ENCODE measurements around the gene TARBP1. TPM values are rescaled to one million over a fixed set of nuclear protein-coding genes. Genes with fewer than 3 reads are reported as not detected.

The TARBP1 gene
- total and polyA plus RNA-seq, 2 of the 13 experiments (the other 11 are each of a cell fraction or from before 2014, with no cell fraction given), result 37.7 to 67.0 TPM

DNA sequence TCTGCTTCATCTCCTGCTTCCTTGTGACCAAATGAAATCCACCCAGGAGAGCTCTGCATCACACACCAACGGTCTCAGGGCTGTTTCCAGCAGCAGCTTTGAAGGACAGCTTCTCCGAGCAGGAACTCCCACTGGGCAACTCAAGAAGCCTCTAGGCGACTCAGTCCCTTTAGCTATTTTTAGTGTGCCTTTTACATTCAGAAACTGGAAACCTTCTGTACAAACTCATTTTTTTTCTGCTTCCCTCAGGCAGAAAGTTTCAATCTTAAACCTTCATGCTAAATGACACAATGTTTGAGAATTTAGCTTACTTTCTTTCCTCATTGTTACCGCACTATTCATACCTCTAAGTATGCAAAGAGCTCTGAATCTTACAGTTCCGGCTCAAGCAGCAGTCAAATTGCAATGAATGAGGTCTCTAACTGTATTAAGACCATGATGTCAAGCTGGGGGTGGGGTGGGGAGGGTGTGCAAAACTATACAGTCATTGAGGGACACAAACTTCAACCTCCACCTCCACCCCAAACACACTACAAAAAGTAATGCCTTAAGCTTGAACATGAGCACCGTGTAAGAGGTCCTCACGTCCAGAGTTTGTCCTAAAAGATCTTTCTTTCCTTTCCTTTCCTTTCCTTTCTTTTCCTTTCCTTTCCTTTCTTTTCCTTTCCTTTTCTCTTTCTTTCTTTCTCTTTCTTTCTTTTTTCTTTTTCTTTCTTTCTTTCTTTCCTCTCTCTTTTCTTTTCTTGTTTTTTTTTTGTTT lies 16.4 kb upstream of the TARBP1 start:
- FAIRE-seq, result no peak
- POLR2A ChIA-PET, result interaction anchor here (0.7 kb wide), 3 partner anchors 26 to 108 kb away, joined by 3 to 5 read pairs (median 4); no protein-coding TSS in a partner anchor
- BruUV-seq (replicated peaks), result no TSS peak

More for the DNA sequence above, 16.4 kb upstream of the TARBP1 start:
- no peak overlapping the region for H2AFZ ChIP-seq (ENCODE audit: low read length)
- no peaks in the 10 kb centered on the region for H3K9me3 ChIP-seq (ENCODE audit: low read length)
- no peaks in the 10 kb centered on the region for H3K79me2 ChIP-seq (ENCODE audit: insufficient read depth, low read length)
- H3K4me3 ChIP-seq (replicated peaks in 1 of 3; ENCODE audit: insufficient read depth in 1 of 3, low read depth in 2 of 3, low read length in 3 of 3), result no peak overlapping the region
- no peaks in the 10 kb centered on the region for H3K27me3 ChIP-seq (ENCODE audit: control insufficient read depth in 1 of 2, insufficient read depth in 2 of 2, low read length in 2 of 2)
- H3K4me1 ChIP-seq (ENCODE audit: insufficient read depth, low read length), result peaks cover 36% of the 10 kb centered on the region
- no peak for TF ChIP-seq MZF1 (CRISPR knock-in tag; IDR thresholded peaks at IDR 0.05; ENCODE audit: borderline replicate concordance)
- TF ChIP-seq PRDM15 (CRISPR knock-in tag; IDR thresholded peaks at IDR 0.05), result no peak
- no peak for TF ChIP-seq ZFP36L2 (CRISPR knock-in tag; IDR thresholded peaks at IDR 0.05)
- no peak for TF ChIP-seq ZNF280B (CRISPR knock-in tag; IDR thresholded peaks at IDR 0.05; ENCODE audit: borderline replicate concordance)
- TF ChIP-seq GFI1 (CRISPR knock-in tag; IDR thresholded peaks at IDR 0.05; ENCODE audit: borderline replicate concordance), result no peak
- no peak for TF ChIP-seq ZNF569 (CRISPR knock-in tag; IDR thresholded peaks at IDR 0.05; ENCODE audit: borderline replicate concordance)
- no peak for TF ChIP-seq ZNF33A (CRISPR knock-in tag; IDR thresholded peaks at IDR 0.05; ENCODE audit: borderline replicate concordance)
- no peak for TF ChIP-seq ZNF558 (CRISPR knock-in tag; IDR thresholded peaks at IDR 0.05; ENCODE audit: borderline replicate concordance)
- TF ChIP-seq, protein P1, sequence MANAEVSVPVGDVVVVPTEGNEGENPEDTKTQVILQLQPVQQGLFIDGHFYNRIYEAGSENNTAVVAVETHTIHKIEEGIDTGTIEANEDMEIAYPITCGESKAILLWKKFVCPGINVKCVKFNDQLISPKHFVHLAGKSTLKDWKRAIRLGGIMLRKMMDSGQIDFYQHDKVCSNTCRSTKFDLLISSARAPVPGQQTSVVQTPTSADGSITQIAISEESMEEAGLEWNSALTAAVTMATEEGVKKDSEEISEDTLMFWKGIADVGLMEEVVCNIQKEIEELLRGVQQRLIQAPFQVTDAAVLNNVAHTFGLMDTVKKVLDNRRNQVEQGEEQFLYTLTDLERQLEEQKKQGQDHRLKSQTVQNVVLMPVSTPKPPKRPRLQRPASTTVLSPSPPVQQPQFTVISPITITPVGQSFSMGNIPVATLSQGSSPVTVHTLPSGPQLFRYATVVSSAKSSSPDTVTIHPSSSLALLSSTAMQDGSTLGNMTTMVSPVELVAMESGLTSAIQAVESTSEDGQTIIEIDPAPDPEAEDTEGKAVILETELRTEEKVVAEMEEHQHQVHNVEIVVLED (CRISPR knock-in tag; IDR thresholded peaks at IDR 0.05; ENCODE audit: borderline replicate concordance), result no peak
- H3K4me2 ChIP-seq (ENCODE audit: low read depth, low read length), result no peak overlapping the region
- intact Hi-C loops (cut with micrococcal nuclease; ENCODE audit: unreplicated experiment), result loop anchor here (5.0 to 10.0 kb wide), 5 partner anchors 49 to 667 kb away; partner anchors contain the start of gene RBM34
- DNase-seq (ENCODE audit: low spot score), result no peak
- H3K27ac ChIP-seq (ENCODE audit: extremely low read length, insufficient read depth, low read length), result no peak overlapping the region
- CTCF ChIA-PET (ENCODE audit: low intra/inter-chr PET ratio, low total read pairs), result no interaction called here
- no peaks in the 10 kb centered on the region for H3K36me3 ChIP-seq (replicated peaks in 1 of 2; ENCODE audit: control insufficient read depth in 1 of 2, insufficient read depth in 2 of 2, low read length in 2 of 2)
- H4K20me1 ChIP-seq (ENCODE audit: insufficient read depth, low read length), result no peaks in the 10 kb centered on the region
- WGBS (ENCODE audit: low lambda C conversion rate), result 66% methylated on average over 7 of the region's 7 CpGs
- in situ Hi-C loops (cut with HindIII; ENCODE audit: extremely low pct_ligation_motif_present, low pct_unique_long_range_greater_than_20kb), result loop anchor here (5.0 to 10.0 kb wide), 5 partner anchors 102 to 597 kb away; no protein-coding TSS in a partner anchor
- ATAC-seq, result no peak
- no peak overlapping the region for H3K9ac ChIP-seq (ENCODE audit: insufficient read depth, low read depth, low read length)
